OCI-LY7 (cell line): Measurements from ENCODE around the gene TIMP3.

Source experiments
- CTCF ChIP-seq: fragments of 200-600 bp; sonication (generic); conservative IDR thresholded peaks from 2 replicates; pipeline ENCODE4 v1.5.1; 2014; ENCODE audit warnings: mild to moderate bottlenecking, antibody characterized with exemption, low read length, moderate library complexity, mixed read lengths
- EZH2phosphoT487 ChIP-seq: fragments of 200-600 bp; sonication (generic); IDR thresholded peaks from 2 replicates; pipeline ENCODE4 v1.6.1; 2018; ENCODE audit warnings: low read depth, borderline replicate concordance, mild to moderate bottlenecking, mixed run types, antibody characterized with exemption, low read length, moderate library complexity, mixed read lengths

- TF ChIP-seq CTCF = no peak
- TF ChIP-seq EZH2phosphoT487 = no peak
Measured at GRCh38 chr22:32786027-32786418, 15.5 kb upstream of the TIMP3 start.
